Ovary (tissue), 9 donors: ENCODE data around the gene GULP1. TPM values are rescaled to one million over a fixed set of nuclear protein-coding genes. Genes with fewer than 3 reads are reported as not detected.

Experiments used
- DNase-seq, 5 donors: peaks; one replicate each; pipeline ENCODE4 v3.0.0-alpha.2; 2019 to 2020
- H3K27ac ChIP-seq, 2 donors: fragments of 200-600 bp; one replicate each; pipeline versions ENCODE4 v1.5.1 to v1.8.0; 2019 to 2022
- H3K27me3 ChIP-seq: fragments of 200-600 bp; one replicate; pipeline ENCODE4 v1.8.0; 2022
- H3K36me3 ChIP-seq: fragments of 200-600 bp; sonication (generic); one replicate; pipeline ENCODE4 v1.5.1; 2019
- H3K4me1 ChIP-seq: one replicate; pipeline ENCODE4 v1.8.1; 2013; ENCODE audit warnings: mild to moderate bottlenecking, moderate library complexity; ENCODE audit not compliant: insufficient read depth
- H3K4me3 ChIP-seq: fragments of 200-600 bp; sonication (generic); one replicate; pipeline ENCODE4 v1.5.1; 2017
- H3K9me3 ChIP-seq, 2 donors: fragments of 200-600 bp in 1 of 2; sonication (generic) in 1 of 2; one replicate each; pipeline versions ENCODE4 v1.5.1 to v1.8.1; 2013 to 2019; ENCODE audit warnings: mild to moderate bottlenecking in 1 of 2, moderate library complexity in 1 of 2
- EP300 ChIP-seq: sonication (generic); formaldehyde crosslinking; IDR thresholded peaks from one replicate; pipeline ENCODE4 v1.6.1; 2017; ENCODE audit warnings: antibody characterized with exemption
- POLR2A ChIP-seq: fragments of 450-650 bp; IDR thresholded peaks from one replicate; pipeline ENCODE4 v1.6.1; 2017; ENCODE audit warnings: antibody characterized with exemption, mild to moderate bottlenecking, moderate library complexity
- WGBS, 3 donors: extraction: QIAGEN DNeasy Blood & Tissue Kit in 1 of 3; methylation state at CpG; one replicate each; pipeline versions ENCODE4 v1.1.5 to v1.1.7; 2013 to 2017; 5-methylcytosine and 5-hydroxymethylcytosine counted together
- intact Hi-C, 4 donors: fragments of 100-400 bp; cut with DNase I; formaldehyde crosslinking; loops; one replicate each; pipeline versions ENCODE4 v1.11.0 to v1.15.1; 2022 to 2023
- polyA plus RNA-seq, 2 donors: library from polyadenylated mRNA; stranded (reverse); fragments of 200-250 nt in 1 of 2; fragments of 350-450 nt in 1 of 2; fragmentation: Illumina TruSeq in 1 of 2; extraction: RNeasy Lipid Tissue Mini Kit (QIAGEN cat#74804) in 1 of 2; gene quantifications; one replicate each; pipeline ENCODE4 v1.2.3, GENCODE V29; 2013 to 2014
- total RNA-seq, 7 donors: library from RNA; depleted of rRNA in 2 of 7; stranded (reverse); fragments of >200 nt in 2 of 7; fragmentation: NEBNext Ultra II Directional in 3 of 7; extraction: Animal tissue kit (Norgen Biotek cat#: 25700) in 3 of 7; gene quantifications; one replicate each; pipeline versions ENCODE4 v1.1.0 to v1.2.4, GENCODE V29; 2016 to 2023
- TF ChIP-seq, protein P1 (sequence below), 3 donors: fragments of 450-650 bp in 2 of 3; fragments of 200-600 bp in 1 of 3; IDR thresholded peaks; one replicate each; pipeline versions ENCODE4 v1.5.1 to v1.8.0; 2016 to 2022; ENCODE audit warnings: antibody characterized with exemption in 3 of 3, mild to moderate bottlenecking in 1 of 3
- donor health status: DM: no; HTN: no; CAD: no; lungs with moderate emphysema.
- donor health status: DM: no; HTN: no; CAD: no.
- donor health status: Bipolar disorder and iron deficiency.
- donor health status: DM: yes; HTN: yes; CAD: no.
- donor health status: DM: no; HTN: no; CAD: no.
- donor health status: DM: yes; HTN: yes; CAD: no.

GULP1 gene
- total and polyA plus RNA-seq, 9 donors: 22.3 to 57.7 (median 42.9) TPM

DNA sequence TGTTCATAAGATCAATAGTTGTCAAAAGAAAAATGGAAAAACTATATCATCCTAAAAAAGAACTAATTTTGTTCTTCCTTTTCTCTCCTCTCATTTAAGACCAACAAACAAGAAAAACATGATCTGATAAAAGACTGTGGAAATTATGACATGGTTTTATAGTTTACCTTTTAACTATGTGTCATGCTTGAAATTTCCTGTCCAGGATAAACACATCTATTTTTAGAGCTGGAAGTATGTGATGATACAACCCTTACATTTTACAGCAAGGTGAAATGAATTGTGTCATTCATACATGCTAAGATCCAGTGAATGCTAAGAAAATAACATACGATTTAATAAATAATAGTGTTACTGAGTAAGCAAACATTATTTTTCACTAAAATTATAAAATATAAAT is 89.9 kb downstream of the GULP1 start:
- no peak overlapping the region for H3K27ac ChIP-seq
- no peak for TF ChIP-seq EP300
- TF ChIP-seq, protein P1, sequence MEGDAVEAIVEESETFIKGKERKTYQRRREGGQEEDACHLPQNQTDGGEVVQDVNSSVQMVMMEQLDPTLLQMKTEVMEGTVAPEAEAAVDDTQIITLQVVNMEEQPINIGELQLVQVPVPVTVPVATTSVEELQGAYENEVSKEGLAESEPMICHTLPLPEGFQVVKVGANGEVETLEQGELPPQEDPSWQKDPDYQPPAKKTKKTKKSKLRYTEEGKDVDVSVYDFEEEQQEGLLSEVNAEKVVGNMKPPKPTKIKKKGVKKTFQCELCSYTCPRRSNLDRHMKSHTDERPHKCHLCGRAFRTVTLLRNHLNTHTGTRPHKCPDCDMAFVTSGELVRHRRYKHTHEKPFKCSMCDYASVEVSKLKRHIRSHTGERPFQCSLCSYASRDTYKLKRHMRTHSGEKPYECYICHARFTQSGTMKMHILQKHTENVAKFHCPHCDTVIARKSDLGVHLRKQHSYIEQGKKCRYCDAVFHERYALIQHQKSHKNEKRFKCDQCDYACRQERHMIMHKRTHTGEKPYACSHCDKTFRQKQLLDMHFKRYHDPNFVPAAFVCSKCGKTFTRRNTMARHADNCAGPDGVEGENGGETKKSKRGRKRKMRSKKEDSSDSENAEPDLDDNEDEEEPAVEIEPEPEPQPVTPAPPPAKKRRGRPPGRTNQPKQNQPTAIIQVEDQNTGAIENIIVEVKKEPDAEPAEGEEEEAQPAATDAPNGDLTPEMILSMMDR (IDR thresholded peaks at IDR 0.05): no peak
- no peak for TF ChIP-seq POLR2A
- 75 to 88% (median 80%) methylated on average over 1 of the region's 1 CpG for WGBS, 3 donors
- intact Hi-C loops: no loop called here
- peaks cover 4% of the 10 kb centered on the region for H3K4me1 ChIP-seq
- DNase-seq: no peak
- no peaks in the 10 kb centered on the region for H3K27me3 ChIP-seq
- H3K4me3 ChIP-seq: no peak overlapping the region
- no peaks in the 10 kb centered on the region for H3K36me3 ChIP-seq
- no peaks in the 10 kb centered on the region for H3K9me3 ChIP-seq

DNA sequence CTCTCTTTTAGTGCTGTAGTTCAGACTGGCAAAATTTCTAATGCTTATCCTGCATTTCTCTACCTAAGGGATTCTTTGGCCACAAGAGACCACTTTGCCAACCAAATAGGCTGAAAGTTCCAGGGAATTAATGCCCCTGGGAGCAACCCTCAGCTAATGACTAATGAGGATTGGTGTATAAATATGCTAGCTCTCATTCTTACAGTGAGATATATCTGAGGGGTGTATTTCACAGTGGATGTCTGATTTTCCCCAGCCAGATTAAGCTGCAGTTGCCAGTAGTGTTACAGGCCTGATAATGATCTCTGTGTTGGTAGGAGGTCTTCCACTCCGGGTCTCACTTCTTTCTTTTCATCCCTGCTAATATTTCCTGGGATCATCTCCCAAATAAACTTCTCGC is 90.4 kb downstream of the GULP1 start:
- H3K27me3 ChIP-seq: no peaks in the 10 kb centered on the region
- peak overlapping the region in 1 of 2 donors; percentile 19 for H3K27ac ChIP-seq
- WGBS, 3 donors: 65 to 84% (median 79%) methylated on average over 2 of the region's 2 CpGs
- H3K9me3 ChIP-seq: no peaks in the 10 kb centered on the region
- no peaks in the 10 kb centered on the region for H3K36me3 ChIP-seq
- H3K4me1 ChIP-seq: peaks cover 4% of the 10 kb centered on the region
- no peak overlapping the region for H3K4me3 ChIP-seq
- intact Hi-C loops: no loop called here
- no peak for DNase-seq
- TF ChIP-seq, protein P1 (IDR thresholded peaks at IDR 0.05): no peak
- TF ChIP-seq POLR2A (no peak), EP300 (no peak)

DNA sequence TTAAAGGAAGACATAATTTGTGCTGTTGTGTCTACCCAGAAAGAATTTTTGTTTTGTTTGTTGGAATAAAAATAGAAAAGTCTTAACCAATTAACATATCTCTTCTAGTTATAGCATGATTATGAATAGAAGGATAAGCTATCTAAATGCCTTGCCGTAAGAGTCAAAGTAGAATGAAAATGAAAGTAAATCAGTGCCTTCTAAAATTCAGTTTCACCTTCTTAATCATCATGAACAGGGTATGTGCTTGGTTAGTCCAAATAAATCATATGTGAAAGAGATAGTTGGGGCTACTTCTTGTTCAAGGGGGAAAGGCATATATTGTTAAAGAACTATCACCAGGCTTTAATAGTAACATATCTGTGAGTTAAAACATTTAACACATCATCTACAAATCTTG is 91.5 kb downstream of the GULP1 start:
- intact Hi-C loops: no loop called here
- WGBS, 3 donors: 4 to 20% (median 6%) methylated on average over 1 of the region's 1 CpG
- H3K27ac ChIP-seq: no peak overlapping the region

DNA sequence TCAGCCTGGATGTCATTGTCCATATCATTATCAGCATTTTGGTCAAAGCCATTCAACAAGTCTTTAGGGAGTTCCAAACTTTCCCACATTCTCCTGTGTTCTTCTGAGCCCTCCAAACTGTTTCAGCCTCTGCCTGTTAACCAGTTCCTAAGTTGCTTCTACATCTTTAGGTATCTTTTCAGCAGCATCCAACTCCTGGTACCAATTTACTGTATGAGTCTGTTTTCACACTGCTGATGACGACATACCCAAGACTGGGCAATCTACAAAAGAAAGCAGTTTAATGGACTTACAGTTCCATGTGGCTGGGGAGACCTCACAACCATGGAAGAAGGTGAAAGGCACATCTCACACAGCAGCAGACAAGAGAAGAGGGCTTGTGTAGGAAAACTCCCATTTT is 94.2 kb downstream of the GULP1 start:
- no peak for TF ChIP-seq POLR2A
- TF ChIP-seq, protein P1 (IDR thresholded peaks at IDR 0.05): no peak
- no peak for TF ChIP-seq EP300
- no peaks in the 10 kb centered on the region for H3K36me3 ChIP-seq
- no peak overlapping the region for H3K4me3 ChIP-seq
- H3K4me1 ChIP-seq: peaks cover 6% of the 10 kb centered on the region
- H3K9me3 ChIP-seq: no peaks in the 10 kb centered on the region
- DNase-seq: no peak
- no peaks in the 10 kb centered on the region for H3K27me3 ChIP-seq
- whole genome bisulfite sequencing, 3 donors: 97 to 100% (median 100%) methylated on average over 1 of the region's 1 CpG
- H3K27ac ChIP-seq: no peak overlapping the region
- intact Hi-C loops: no loop called here

More for the DNA sequence above, 91.5 kb downstream of the GULP1 start:
- Histone ChIP-seq H3K4me1 (peaks cover 4% of the 10 kb centered on the region), H3K4me3 (peak overlapping the region; percentile 19), H3K27me3 (no peaks in the 10 kb centered on the region), H3K9me3 (no peaks in the 10 kb centered on the region), H3K36me3 (no peaks in the 10 kb centered on the region)
- TF ChIP-seq EP300 (no peak), POLR2A (no peak)
- TF ChIP-seq, protein P1 (IDR thresholded peaks at IDR 0.05): no peak
- DNase-seq: no peak

DNA sequence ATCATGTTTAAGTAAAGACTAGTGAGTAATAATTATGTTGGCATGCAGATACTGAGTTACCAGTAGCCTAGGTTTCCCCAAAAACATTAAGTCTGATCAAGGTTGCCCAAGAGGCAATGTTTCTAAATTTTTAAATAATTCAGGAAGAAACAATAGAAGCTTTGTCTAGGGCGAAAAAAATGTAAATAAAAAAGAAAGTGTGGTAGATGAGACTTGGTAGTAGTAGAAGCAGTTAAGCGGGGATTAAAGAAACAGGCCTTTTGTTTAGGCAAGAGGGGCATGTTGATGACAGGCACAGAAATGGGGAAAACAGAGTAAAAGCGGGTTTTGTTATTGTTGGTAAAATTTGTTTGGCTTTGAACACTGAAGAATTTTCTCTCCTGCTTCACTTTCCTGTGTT is 97.2 kb downstream of the GULP1 start:
- Histone ChIP-seq H3K4me3 (no peak overlapping the region), H3K4me1 (peaks cover 2% of the 10 kb centered on the region), H3K9me3 (no peaks in the 10 kb centered on the region), H3K36me3 (no peaks in the 10 kb centered on the region), H3K27ac (no peak overlapping the region), H3K27me3 (no peaks in the 10 kb centered on the region)
- TF ChIP-seq POLR2A: no peak
- TF ChIP-seq, protein P1 (IDR thresholded peaks at IDR 0.05): no peak
- TF ChIP-seq EP300: no peak
- 79 to 91% (median 80%) methylated on average over 3 of the region's 3 CpGs for WGBS, 3 donors
- intact Hi-C loops: no loop called here
- DNase-seq: no peak
